ENCODE data around the gene PER1.

- TF ChIP-seq CTCF (IDR thresholded peaks at IDR 0.05; ENCODE audit: low read depth, low read length): peak; percentile 71
- peak; percentile 82 for TF ChIP-seq MAX (IDR thresholded peaks at IDR 0.05; ENCODE audit: low read depth, low read length)
- peak; percentile 54 for TF ChIP-seq POLR2A (IDR thresholded peaks at IDR 0.05; ENCODE audit: extremely low read depth, insufficient read length)
- peak; percentile 76 for TF ChIP-seq MYC (IDR thresholded peaks at IDR 0.05; ENCODE audit: low read depth, low read length)
These were observed 13.4 kb downstream of the PER1 start for GRCh38 chr17:8138672-8139371.

All from NB4 (cell line).